ENCODE results near the gene NUBP2.
"Not testable (repeated sequence)": the region's sequence is repeated elsewhere in the genome, so short reads cannot be mapped to it uniquely, and the experiment has no call there.

NUBP2 gene

GRCh38 chr16:1787056-1787321, 4.2 kb downstream of the NUBP2 start:
- no peak for DNase-seq

GRCh38 chr16:1787322-1788094, 4.7 kb downstream of the NUBP2 start:
- DNase-seq = no peak

- DNase-seq = no peak
These were observed 5.4 kb downstream of the NUBP2 start for GRCh38 chr16:1788095-1788707.

- no peak for DNase-seq
These were observed 5.9 kb downstream of the NUBP2 start for GRCh38 chr16:1788708-1789100.

- DNase-seq = no peak
These were observed 6.9 kb downstream of the NUBP2 start for GRCh38 chr16:1789643-1790045.

- no peak for DNase-seq
These were observed 7.5 kb downstream of the NUBP2 start for GRCh38 chr16:1790261-1790610.

GRCh38 chr16:1790611-1791255, 8.0 kb downstream of the NUBP2 start:
- DNase-seq = no peak

- no peak for DNase-seq
These were observed 8.6 kb downstream of the NUBP2 start for GRCh38 chr16:1791256-1791942.

- DNase-seq = no peak
These were observed 9.4 kb downstream of the NUBP2 start for GRCh38 chr16:1791943-1792812.

GRCh38 chr16:1792836-1793577, 10.2 kb downstream of the NUBP2 start:
- DNase-seq = no peak

GRCh38 chr16:1793578-1794220, 10.9 kb downstream of the NUBP2 start, which contains the start of gene IGFALS:
TSS of gene IGFALS (minus strand) at chr16:1793705. CDS start at chr16:1793652, 53 bp downstream.
- DNase-seq = no peak

GRCh38 chr16:1794221-1794871, 11.6 kb downstream of the NUBP2 start:
- DNase-seq = no peak

GRCh38 chr16:1794908-1795666, 12.3 kb downstream of the NUBP2 start:
- DNase-seq = no peak

- DNase-seq = not testable (repeated sequence)
These were observed 16.5 kb downstream of the NUBP2 start for GRCh38 chr16:1799263-1799662.

GRCh38 chr16:1800701-1801100, 17.9 kb downstream of the NUBP2 start:
- DNase-seq = no peak

GRCh38 chr16:1807626-1808025, 24.9 kb downstream of the NUBP2 start:
- no peak for DNase-seq

- DNase-seq = no peak
These were observed 25.9 kb downstream of the NUBP2 start for GRCh38 chr16:1808691-1809090.

GRCh38 chr16:1809281-1809801, 26.6 kb downstream of the NUBP2 start:
- DNase-seq = no peak

- DNase-seq = no peak
These were observed 27.3 kb downstream of the NUBP2 start for GRCh38 chr16:1810106-1810505.

GRCh38 chr16:1810536-1810935, 27.8 kb downstream of the NUBP2 start:
- no peak for DNase-seq
